Mucosa of stomach (tissue), 1 donor: ENCODE results near the gene SSH2.

Source experiments
- H3K27me3 ChIP-seq: one replicate; pipeline ENCODE4 v1.7.0; 2013; ENCODE audit warnings: mild to moderate bottlenecking, low read length; ENCODE audit not compliant: control insufficient read depth, insufficient read depth
- H3K36me3 ChIP-seq: one replicate; pipeline ENCODE4 v1.7.0; 2013; ENCODE audit warnings: low read length; ENCODE audit not compliant: control insufficient read depth, insufficient read depth
- H3K4me1 ChIP-seq: one replicate; pipeline ENCODE4 v1.7.0; 2013; ENCODE audit warnings: mild to moderate bottlenecking, low read length; ENCODE audit not compliant: control insufficient read depth, insufficient read depth
- H3K4me3 ChIP-seq: one replicate; pipeline ENCODE4 v1.7.0; 2013; ENCODE audit warnings: low read length
- H3K9ac ChIP-seq: one replicate; pipeline ENCODE4 v1.7.0; 2013; ENCODE audit warnings: mild to moderate bottlenecking, low read length, moderate library complexity
- H3K9me3 ChIP-seq: one replicate; pipeline ENCODE4 v1.7.0; 2013; ENCODE audit warnings: mild to moderate bottlenecking, low read length, moderate library complexity; ENCODE audit not compliant: control insufficient read depth
- donor health status: Pancreatic carcinoma.

The SSH2 gene

DNA sequence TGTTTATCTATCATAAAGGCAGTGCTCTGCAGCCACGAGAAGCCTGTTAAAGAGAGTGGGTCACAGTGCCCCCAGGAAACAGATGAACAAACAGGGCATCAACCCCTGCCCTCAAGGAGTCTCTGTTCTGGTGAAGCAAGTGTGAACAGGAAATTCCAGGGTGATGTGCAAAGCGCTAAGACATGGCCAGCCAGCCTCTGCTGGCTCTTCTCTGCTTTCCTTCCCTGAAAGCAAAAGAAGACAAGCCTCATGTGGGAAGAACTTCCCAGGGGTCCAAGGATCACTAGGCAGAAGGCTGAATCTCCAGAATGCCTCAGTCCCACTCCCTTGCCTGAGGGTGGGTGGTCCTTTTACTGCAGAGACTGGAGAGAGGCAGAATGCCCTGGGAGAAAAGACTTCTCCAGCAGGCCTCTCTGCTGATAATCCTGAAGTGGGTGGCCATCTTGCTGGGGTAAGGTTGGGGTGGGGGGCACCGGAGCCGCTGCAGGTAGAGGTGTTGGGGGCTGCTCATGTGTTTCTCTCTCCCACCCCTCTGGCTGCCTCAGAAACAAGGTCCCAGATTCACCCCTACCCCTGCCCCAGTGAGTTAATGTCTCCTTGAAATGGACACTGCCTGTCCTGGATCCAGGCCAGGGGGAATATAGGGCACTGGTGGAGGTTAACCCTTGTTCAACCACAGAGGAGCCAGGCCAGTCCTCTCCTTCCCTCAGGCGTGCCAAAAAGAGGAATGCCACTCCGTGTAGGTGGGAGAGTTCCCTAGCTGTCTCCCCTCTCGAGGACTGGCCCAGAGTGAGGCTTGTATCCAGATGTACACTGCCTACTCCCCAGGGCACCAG, 334.7 kb downstream of the SSH2 start:
- Histone ChIP-seq H3K4me3 (no peak overlapping the region), H3K9me3 (no peaks in the 10 kb centered on the region), H3K36me3 (no peaks in the 10 kb centered on the region), H3K9ac (no peak overlapping the region), H3K4me1 (peaks cover 31% of the 10 kb centered on the region), H3K27me3 (no peaks in the 10 kb centered on the region)

DNA sequence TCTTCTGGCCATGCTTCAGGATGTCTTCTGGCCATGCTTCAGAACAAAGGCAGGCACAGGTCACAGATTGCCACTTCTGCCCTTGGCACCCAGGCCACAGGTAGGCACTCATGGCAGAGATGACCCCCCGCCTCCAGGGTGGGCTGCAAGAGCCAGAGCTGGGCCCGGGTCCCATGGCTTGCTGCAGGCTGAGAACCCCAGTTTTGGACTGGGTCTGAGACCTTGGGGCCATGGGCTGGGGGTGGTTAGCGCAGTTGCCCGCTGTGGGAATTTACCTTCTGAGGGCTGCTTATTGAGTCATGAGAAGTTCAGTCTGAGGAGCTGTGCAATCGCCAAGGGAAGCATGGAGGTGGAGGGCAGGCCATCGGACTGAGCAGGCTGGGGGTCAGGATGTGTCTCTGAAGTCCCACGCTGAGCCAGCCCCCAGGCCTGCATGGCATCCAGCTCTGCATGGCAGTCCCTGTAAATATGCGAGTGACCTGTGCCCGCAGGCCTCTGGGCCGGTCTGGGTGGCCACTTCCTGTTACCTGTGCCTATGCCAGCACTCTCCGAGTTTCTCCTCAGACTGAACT, 335.4 kb downstream of the SSH2 start:
- Histone ChIP-seq H3K4me3 (no peak overlapping the region), H3K9ac (no peak overlapping the region), H3K36me3 (no peaks in the 10 kb centered on the region), H3K27me3 (no peaks in the 10 kb centered on the region), H3K4me1 (peaks cover 38% of the 10 kb centered on the region), H3K9me3 (no peaks in the 10 kb centered on the region)

DNA sequence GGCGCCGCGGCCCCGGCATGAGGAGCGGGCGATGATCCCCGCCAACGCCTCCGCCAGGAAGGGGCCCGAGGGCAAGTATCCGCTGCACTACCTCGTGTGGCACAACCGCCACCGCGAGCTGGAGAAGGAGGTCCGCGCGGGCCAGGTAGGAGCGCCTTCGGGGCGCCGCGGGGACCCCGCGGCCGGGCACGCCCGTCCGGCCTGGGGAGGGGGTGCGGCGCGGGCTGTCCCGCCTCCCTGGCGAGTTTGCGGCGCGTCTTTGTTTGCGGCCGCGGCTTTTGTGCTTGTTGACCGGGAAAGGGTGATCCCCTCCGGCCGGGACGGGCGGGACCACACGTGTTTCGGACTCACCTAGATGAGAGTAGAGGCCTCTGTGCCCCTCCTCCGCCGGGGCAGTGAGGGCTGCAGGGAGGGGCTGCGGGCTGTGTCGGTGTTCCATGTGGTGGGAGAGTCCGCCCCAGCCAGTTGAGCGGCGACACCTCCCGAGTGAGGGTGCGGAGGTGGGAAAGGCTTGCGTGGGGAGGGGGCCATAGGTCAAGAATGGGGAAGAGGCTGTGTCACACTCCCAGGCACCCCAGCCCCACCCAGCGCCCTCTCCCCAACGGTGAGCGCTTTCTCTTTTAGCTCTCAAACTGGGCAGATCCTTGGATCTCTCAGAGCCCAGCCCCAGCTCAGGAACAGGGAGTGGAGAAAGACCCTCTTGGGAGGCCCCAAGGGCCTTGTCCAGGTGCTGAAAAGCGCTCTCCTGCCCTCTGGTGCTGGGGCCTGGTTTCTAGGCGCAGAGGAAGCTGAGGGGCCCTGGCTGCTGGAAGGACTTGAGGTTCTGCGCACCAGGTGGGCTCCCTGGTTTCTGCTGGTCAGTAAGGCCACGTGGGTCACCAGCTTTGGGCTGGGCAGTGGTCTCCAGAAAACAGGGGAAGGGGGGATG, 336.2 kb downstream of the SSH2 start:
- Histone ChIP-seq H3K27me3 (no peaks in the 10 kb centered on the region), H3K9me3 (no peaks in the 10 kb centered on the region), H3K36me3 (no peaks in the 10 kb centered on the region), H3K4me1 (peaks cover 38% of the 10 kb centered on the region), H3K4me3 (no peak overlapping the region), H3K9ac (peak overlapping the region; percentile 35)

- H3K9ac ChIP-seq, result peak within 1 kb of the TSS; percentile 35
- H3K4me1 ChIP-seq, result peaks cover 46% of the 10 kb centered on the region
- H3K9me3 ChIP-seq, result no peaks in the 10 kb centered on the region
- no peaks in the 10 kb centered on the region for H3K27me3 ChIP-seq
- H3K4me3 ChIP-seq, result peak within 1 kb of the TSS; percentile 24
- no peaks in the 10 kb centered on the region for H3K36me3 ChIP-seq
Measured at GRCh38 chr17:29592850-29593551, 337.0 kb downstream of the SSH2 start, which contains the start of gene ANKRD13B. ANKRD13B (plus strand) TSS chr17:29593132; CDS start chr17:29593622, 490 bp downstream.

DNA sequence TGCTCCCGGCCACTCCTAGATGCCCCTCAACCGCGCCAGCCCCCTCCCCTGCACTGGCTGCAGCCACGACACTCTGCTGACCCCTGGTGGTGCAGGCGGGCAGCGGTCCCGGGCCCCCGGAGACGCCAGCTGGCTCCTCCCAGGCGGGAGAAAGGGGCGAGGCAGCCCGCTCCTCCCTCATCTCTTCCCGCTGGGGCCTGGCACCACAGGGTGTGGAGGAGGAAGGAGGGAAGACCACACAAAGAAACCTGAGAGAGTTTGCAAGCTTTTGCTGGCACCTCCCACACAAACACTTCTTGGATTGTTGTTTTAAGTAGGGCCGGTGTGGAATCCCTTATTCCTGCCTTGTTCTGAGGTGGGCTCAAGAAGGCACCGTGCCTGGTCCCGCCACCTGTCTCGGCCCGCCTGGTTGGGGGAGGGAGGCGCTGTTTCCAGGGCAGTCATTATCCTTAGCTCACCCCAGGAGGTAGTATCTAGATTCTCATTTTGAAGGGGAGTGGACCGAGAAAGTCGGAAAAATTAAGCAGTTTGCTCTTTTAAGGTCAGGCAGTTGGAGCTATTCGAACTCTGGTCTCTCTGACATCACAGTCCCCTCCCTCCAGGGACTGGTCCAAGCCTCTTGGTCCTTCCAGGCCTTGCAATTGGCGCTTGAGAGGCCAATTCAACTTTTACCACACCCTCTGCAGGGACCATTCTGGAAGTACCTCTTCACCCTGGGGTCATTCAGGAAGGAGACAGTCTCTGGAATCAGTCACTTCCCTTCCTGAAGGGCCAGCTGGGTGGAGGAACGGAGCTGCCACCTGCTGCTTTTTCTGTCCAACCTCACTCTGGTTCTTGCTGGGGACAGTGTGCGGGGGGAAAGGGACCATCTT, 338.1 kb downstream of the SSH2 start:
- Histone ChIP-seq H3K27me3 (no peaks in the 10 kb centered on the region), H3K36me3 (no peaks in the 10 kb centered on the region), H3K4me1 (peaks cover 54% of the 10 kb centered on the region), H3K4me3 (peak overlapping the region; percentile 24), H3K9ac (peak overlapping the region; percentile 30), H3K9me3 (no peaks in the 10 kb centered on the region)

DNA sequence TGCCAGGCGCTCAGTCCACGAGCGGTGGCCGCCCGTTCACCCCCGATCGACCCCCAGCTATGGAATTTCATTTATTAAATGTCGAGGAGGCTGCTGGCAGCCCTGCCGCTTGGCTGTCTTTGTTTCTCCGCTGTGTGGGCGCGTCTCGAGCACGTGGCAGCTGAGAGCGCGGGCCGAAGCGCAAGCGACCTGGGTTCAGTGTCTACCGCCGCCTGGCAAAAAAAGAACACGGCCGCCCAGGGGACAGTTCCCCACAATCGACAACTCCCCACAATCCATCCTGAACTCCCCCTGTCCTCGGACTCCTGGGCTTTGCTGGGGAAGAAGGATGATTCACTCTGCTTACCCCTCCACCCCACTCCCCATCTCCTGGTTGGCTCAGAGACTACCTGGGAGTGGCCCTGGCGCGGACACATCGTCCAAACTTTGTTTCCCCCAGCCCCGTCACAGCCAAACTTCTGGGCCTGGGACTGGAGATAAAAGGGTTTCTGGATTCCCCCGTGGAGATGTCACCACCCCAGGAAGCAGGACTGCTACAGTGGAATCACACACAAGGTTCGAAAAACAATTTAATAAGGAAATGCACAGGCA, 338.8 kb downstream of the SSH2 start:
- H3K27me3 ChIP-seq, result no peaks in the 10 kb centered on the region
- peaks cover 60% of the 10 kb centered on the region for H3K4me1 ChIP-seq
- no peak overlapping the region for H3K9ac ChIP-seq
- H3K36me3 ChIP-seq, result no peaks in the 10 kb centered on the region
- H3K9me3 ChIP-seq, result no peaks in the 10 kb centered on the region
- peak overlapping the region; percentile 24 for H3K4me3 ChIP-seq

GRCh38 chr17:29590411-29591145, 339.4 kb downstream of the SSH2 start:
- Histone ChIP-seq H3K9ac (no peak overlapping the region), H3K27me3 (no peaks in the 10 kb centered on the region), H3K9me3 (no peaks in the 10 kb centered on the region), H3K4me3 (peak overlapping the region; percentile 60), H3K4me1 (peaks cover 60% of the 10 kb centered on the region), H3K36me3 (no peaks in the 10 kb centered on the region)

DNA sequence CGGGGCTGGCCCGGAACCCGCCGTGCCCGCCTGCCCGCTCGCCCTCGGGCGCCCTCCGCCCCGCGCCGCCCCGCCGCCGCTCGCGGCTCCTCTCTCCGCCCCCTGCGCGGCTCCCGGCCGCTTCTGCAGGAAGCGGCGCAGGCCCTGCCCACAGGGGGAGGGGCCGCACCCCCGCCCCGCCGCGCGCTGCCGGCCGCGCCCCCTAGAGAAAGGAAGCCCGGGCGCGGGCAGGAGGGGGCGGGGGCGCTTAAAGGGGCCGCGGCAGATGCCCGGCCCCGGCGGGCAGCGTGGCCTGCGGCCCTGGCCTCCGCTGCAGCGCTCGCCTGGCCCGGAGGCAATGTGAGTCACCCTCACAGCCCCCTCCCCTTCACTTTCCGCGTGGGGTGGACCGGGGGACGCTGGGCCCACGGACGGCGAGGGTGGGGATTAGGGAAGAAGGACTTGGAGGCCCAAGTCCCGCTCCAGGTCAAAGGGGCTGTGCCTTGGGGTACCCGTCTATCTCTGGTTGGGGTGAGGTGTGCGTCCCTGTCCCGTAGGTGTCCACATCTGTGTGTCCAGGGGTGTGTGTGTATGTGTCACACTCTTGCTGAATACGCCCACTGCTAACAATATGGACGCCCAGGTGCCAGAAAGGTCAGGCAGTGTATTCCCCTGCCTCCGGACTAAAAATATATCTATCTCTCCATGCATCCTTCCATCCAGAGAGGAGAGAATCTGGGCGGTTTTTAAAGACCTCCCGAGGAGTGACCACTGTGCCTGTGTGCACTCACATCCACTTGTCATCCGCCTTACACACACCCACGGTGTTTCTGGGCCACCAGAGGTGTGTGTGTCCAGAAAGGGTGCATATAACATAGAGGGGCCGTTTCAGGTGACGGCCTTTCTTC, 340.3 kb downstream of the SSH2 start, which contains the start of gene GIT1:
Gene GIT1, minus strand, starts transcription at position 125 of the 887 bp plus-strand sequence. CDS start 270 bp downstream, outside the sequence.
- H3K4me3 ChIP-seq, result peak within 1 kb of the TSS; percentile 67
- H3K27me3 ChIP-seq, result no peaks in the 10 kb centered on the region
- peaks cover 60% of the 10 kb centered on the region for H3K4me1 ChIP-seq
- H3K9me3 ChIP-seq, result no peaks in the 10 kb centered on the region
- peak within 1 kb of the TSS; percentile 77 for H3K9ac ChIP-seq
- H3K36me3 ChIP-seq, result no peaks in the 10 kb centered on the region

- Histone ChIP-seq H3K27me3 (no peaks in the 10 kb centered on the region), H3K9me3 (no peaks in the 10 kb centered on the region), H3K4me3 (peak overlapping the region; percentile 67), H3K36me3 (no peaks in the 10 kb centered on the region), H3K4me1 (peaks cover 56% of the 10 kb centered on the region), H3K9ac (peak overlapping the region; percentile 77)
Measured at GRCh38 chr17:29588562-29589411, 341.2 kb downstream of the SSH2 start.
